ENCODE data around the gene CRISP2.
"Not testable (repeated sequence)": the region's sequence is repeated elsewhere in the genome, so short reads cannot be mapped to it uniquely, and the experiment has no call there.

CRISP2 gene, protein sequence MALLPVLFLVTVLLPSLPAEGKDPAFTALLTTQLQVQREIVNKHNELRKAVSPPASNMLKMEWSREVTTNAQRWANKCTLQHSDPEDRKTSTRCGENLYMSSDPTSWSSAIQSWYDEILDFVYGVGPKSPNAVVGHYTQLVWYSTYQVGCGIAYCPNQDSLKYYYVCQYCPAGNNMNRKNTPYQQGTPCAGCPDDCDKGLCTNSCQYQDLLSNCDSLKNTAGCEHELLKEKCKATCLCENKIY

DNA sequence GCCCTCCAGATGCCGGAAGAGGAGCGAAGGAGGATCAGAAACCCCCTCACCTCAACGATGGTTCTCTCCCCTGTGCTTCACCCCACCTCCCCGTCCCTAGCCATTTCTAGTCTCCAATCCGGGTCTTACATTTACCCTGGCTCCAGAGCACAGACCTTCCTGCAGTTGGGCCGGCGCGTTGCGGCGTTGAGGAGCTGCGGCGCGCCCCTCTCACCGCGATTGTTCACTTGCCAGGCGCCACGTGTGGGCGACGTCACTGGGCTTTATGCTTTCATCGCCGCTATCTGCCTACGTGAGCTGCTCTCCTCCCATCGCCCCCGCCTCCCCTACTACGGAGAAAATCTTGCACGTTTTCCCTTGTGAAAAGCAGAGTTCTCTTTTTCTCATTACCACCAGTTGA lies at the start of gene CRISP2:
TSS of gene CRISP2 (minus strand) at position 198 of the 400 bp plus-strand sequence. CDS start 4,347 bp downstream, outside the sequence.
- no peak for DNase-seq (ENCODE audit: low spot score)

DNA sequence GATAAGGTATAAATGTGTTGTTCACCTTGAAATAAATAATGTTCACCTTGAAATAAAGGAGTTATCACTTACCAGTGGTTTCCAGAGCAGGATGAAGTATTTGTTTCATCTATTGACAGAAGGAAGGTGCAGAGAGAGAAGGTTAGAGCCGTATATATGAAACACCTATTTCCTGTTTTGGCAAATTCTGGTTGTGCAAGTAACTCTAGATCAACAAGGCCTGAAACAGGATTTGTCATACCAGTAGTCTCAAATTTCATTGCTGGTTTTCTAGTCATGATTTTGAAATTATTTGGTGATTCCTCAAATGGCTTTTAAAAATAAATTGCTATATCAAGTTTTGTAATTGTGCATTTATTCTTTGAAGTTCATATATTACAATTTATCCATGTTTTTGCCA lies 30.9 kb upstream of the CRISP2 start, which contains the start of gene CRISP3:
TSS of gene CRISP3 (minus strand) at position 130 of the 400 bp plus-strand sequence. CDS start at position 109, 21 bp downstream.
- no peak for DNase-seq (ENCODE audit: low spot score)

DNA sequence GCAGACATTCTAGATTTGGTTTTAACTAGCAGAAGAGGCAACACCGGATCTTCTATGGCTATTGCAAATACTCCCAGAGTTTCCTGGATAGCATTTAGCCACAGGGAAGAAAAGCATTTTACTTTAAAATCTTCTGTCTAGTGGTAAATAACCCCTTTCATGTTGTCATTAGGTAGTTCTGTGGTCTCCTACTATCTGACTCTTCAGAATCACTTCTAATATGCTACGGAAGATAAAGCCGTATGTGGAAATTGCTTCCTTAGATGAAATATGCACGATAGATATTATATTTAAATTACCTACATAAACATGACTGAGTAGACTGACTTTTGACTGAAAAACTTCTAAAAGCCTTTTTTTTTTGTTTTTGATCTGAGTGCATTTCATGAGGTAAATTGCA lies 30.1 kb upstream of the CRISP2 start:
- DNase-seq (ENCODE audit: low spot score), result no peak

DNA sequence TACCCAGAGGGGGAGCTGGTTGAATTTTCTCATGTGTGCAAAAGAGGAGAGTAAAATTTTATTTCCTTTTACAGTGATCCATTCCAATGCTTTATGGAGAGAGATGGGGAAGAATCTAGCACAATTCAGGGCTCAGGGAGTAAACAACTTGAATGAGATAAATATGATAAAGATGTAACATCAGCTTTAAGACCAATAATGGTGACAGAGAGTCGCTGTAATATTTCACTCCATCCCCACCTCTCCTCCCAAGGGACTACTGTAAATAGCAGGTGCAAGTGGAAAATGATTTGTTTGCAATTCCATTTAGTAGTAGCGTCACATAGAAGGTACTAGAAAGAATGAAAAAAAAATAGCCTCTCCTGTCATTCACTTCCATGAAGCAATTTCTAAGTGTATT lies 26.1 kb upstream of the CRISP2 start:
- DNase-seq (ENCODE audit: low spot score), result no peak

DNA sequence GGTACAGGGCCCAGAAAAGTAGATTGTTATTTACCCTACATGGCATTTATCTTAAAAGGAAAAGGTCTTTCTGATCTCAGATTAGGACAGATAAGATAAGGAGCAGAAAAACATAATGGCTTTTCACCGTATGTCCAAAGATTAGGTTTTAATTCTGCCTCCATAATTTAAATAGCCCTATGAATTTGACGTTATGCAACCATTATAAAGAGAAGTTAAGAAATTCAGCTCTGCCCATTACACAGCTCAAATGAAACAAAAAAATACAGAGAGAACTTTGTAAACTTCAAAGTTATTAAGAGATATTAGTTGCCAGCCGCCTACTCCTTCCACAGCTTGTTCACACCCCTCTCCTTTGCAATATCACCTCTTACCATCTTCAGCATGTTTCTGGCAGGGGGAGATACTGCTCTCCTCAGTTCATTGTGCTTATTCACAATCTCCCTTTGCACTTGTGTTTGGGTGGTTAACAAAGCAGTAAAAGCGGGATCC lies 22.7 kb upstream of the CRISP2 start:
- no peak for DNase-seq (ENCODE audit: low spot score)

DNA sequence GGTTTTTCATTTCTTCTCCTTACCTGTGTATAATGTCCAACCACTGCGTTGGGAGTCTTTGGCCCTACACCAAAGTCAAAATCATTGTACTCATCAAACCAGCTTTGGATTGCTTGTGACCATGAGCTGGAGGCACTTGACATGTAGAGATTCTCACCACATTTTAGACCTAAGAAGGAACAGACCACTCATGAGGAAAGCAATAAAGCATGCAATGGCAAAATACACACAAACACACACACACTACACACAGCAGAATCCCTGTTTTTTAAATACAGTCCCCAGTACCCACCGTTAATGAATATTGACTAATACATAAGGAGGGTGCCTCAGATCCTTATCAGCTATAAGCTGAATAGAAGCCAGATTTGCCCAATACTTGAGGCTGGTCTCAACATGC lies 20.3 kb upstream of the CRISP2 start:
- DNase-seq (ENCODE audit: low spot score), result no peak

DNA sequence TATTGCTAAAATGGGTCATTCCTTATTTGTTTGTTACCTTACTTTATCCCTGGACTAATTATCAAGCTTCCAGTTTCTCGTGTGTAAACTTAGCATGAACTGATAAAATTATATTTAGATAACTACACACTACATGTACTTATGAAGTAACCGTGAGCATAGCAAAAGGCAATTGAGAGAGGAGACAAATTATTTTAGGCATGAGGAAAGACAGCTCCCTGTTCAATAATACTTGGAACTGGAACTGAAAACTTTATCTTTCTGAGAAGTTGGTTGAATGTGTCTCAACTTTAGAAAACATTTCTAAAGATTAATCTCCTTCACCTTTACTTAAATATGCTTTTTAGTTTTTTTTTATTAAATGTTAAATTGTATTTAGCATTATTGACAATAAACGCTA lies 19.4 kb upstream of the CRISP2 start:
- no peak for DNase-seq (ENCODE audit: low spot score)

DNA sequence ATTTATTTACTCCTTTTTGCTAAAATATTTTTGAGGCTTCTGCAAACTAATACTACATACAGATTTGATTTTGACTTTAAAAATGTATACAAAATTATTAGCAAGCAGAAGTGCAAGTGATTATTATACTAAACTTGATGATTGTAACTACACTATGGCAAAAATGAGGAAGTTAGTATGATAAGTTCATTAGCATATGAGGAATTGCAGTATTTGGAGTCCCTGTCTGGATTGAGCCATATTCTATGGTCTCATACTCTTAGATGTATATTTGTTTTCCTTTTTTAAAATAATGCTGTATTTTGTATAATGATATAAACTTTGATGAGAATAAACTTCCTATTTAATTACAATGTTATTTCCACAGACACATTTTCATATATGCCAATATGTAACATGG lies 16.9 kb upstream of the CRISP2 start:
- no peak for DNase-seq (ENCODE audit: low spot score)

DNA sequence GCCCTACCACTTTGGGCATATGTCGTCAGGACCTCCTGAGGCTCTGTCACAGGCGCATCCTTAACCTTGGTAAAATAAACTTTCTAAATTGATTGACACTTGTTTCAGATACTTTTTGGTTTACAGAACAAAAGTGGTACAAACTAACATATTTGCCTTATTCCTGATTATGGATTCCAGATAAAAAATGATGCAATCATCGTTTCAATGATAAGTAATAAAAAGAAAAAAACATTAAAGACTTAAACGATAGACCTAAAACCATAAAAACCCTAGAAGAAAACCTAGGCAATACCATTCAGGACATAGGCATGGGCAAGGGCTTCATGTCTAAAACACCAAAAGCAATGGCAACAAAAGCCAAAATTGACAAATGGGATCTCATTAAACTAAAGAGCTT lies 10.6 kb upstream of the CRISP2 start:
- DNase-seq (ENCODE audit: low spot score), result not testable (repeated sequence)

DNA sequence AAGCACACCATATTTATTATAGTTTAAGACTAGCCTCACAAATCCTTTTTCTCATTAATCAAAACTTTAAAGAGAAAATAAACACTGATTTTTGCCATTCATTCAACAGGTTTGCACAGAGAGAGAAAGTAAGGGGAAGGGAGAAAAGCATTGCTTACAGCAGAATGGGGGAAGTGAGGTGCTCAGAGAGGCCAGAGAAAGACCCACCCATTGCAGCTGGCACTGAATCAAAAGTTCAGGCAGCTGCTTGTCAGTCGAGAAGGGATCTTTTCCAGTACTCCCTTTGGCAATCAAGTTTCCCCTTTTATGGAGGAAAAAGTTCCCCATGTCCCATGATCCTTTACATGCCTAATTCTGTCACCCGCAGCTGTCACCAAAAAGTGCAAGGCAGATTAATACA lies 8.0 kb upstream of the CRISP2 start:
- no peak for DNase-seq (ENCODE audit: low spot score)

DNA sequence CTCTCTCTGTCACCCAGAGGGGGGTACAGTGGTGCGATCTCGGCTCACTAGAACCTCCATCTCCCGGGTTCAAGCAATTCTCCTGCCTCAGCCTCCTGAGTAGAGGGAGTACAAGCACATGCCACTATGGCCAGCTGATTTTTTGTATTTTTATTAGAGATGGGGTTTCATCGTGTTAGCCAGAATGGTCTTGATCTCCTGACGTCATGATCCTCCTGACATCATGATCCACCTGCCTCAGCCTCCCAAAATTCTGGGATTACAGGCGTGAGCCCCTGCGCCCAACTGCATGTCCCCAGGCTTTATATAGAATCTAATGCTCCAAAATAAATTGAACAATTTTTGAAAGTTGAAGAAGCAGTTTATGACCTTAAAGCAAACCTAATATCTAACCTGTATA lies 7.0 kb upstream of the CRISP2 start:
- no peak for DNase-seq (ENCODE audit: low spot score)

DNA sequence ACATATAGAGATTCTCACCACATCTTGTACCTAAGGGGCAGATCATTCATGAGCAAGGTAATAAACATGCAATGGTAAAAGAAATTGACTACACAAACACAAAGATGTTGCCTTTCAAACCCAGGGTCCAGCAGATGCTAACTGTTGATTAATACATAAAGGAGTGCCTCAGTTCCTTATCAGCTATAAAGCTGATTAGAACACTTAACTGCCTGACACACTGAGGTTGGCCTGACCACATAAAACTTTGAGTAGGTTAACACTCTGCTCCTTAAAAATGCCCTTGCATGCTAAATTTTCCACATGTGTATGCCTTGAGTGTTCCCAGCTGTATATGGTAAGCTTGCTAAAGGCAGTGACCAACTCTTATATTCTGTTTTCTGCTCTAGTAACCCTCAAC lies 14.9 kb downstream of the CRISP2 start:
- DNase-seq (ENCODE audit: low spot score), result no peak

DNA sequence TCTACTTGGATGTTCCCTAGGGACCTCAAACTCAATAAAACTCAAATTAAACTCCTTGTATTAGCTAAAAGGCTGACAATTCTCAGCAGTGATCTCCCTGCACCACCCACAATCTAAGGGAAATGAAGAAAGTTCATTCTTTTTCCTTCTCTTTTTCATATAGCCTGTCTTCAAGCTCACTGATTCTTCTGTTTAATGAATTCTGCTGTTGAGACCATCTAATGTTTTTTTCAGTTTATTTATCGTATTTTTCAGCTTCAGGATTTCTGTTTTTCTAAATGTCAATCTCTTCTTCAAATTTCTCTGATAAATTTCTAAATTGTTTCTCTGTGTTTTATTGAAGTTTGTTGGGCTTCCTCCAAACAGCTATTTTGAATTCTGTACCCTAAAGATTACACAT lies 19.8 kb downstream of the CRISP2 start:
- DNase-seq (ENCODE audit: low spot score), result no peak

DNA sequence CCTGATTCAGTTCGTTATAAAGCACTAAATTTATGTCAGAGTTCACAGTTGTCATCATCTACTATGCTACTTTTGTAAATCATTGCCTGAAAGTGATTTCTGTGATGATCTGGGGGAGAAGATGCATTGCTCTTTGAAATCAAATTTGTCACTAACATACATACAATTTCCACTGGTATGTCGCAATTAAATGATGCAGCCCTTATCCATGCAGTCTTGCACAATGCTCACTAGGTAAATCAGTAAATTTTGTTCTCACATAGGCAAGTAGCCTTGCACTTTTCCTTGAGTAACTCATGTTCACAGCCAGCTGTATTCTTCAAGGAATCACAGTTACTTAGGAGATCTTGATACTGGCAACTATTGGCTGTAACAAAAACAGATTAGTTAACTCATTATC lies 20.8 kb downstream of the CRISP2 start:
- DNase-seq (ENCODE audit: low spot score), result no peak

DNA sequence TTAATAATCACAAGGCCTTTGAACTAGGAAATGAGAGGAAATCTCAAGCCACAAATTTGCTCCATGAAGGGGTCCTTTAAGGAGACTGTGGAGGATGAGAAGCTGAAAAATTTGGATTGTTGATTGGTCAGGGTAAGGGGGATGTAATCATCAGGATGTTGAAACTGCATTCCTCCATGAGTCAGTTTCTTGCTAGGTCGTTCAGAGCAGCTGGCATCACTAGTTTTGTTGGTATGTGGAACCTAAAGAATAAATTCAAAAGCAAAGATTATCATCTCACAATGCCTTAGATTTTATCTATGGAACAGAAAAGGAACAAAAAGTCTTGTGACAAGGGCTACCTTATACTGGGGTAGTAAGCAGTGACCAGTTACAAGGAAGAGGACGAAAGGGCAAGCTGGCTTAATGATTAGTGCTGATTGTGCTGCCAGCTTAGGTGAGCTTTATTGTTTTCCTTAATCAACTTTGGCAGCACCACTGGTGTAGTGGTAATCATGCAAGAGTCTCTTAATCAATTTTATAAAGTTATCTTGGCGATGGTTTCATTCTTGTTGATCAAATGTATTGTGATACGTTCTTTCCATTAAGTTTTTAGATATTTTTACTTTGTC lies 36.6 kb downstream of the CRISP2 start:
- DNase-seq (ENCODE audit: low spot score), result no peak

DNA sequence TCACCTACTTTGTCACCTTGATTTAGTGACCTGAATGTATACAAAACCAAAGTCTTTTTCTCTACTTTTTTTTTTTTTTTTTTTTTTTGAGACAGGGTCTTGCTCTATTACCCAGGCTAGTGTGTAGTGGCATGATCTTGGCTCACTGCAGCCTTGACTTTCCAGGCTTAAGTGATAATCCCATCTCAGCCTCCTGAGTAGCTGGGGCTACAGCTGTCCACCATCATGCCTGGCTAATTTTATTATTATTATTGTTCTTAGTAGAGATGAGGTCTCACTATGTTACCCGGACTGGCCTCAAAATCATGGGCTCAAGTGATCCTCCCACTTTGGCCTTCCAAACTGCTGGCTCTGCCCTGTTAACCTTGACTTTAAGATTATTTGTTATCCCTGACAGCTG lies 37.5 kb downstream of the CRISP2 start:
- no peak for DNase-seq (ENCODE audit: low spot score)

DNA sequence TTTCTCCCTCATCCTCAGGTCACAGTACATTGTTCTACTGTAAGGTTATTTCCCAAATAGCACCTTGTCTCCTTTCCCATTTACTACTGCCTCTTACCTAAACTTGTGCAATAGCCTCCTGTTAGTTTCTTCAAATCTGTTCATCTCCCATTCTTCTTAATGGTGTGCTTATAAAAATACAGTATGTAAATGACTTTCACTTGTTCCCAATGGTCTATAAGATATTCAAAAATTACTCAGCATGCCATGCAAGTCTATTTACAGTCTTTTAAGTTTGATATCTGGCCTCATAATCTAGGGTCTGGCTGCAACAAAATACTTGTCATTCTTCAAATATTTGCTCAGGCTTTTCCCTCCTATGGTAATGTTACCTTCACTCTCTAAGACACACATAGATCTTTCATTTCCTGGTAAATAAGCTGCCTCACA lies 45.2 kb downstream of the CRISP2 start:
- DNase-seq (ENCODE audit: low spot score), result no peak

DNA sequence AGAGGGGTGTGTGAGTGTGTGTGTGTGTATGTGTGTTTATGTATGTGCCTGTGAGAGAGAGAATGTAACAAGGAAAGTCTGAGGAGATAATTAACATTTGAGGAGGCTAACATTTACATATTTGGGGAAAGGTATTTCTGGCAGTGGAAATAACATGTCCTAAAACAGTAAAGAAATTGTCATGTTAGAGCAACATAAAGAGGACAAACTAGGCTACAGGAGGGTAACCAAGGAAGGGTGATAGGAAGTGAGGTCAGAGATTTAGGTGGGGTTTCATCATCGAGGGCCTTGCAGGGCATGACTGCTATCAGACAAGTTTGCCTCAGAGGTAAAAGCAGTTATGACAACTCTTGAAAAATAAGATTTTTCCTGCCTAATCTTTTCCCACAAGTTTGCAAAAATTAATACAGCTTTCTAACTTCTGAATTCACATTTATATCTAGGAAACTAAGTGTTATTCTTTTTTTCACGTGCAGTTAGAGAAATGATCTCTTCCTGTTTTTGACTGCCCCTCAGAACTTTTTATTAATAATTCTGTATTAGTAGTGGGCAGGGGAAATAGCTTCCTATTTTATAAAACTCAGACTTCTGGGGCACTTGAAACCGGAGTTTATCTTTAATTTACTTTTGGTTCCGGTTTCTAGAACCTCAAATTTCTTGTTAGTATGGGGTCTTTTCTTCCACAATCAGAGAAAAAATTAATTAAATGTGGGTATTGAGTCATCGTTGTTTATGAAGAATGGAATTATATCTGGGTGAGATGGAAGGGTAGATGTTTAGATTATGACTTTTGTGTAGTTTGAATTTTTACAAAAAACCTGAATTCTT lies 46.2 kb downstream of the CRISP2 start:
- DNase-seq (ENCODE audit: low spot score), result no peak

DNA sequence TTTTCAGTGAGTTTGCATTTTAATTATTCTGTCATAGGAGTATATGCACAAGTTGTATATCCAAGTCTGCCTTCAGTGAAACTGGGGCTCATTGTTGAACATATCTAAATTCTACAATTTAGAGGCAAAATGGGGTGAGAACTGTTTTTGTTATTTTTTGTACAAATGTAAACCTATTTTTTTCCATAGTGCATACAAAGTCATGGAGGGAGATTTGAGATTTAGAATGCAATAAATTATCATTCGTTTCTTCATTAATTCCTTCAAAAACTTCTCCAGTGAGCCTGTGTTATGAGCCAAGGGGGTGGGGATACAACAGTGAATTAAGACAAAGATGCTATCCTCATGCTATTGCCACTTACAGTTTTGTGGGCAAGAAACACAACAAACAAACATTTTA lies 46.9 kb downstream of the CRISP2 start:
- no peak for DNase-seq (ENCODE audit: low spot score)

DNA sequence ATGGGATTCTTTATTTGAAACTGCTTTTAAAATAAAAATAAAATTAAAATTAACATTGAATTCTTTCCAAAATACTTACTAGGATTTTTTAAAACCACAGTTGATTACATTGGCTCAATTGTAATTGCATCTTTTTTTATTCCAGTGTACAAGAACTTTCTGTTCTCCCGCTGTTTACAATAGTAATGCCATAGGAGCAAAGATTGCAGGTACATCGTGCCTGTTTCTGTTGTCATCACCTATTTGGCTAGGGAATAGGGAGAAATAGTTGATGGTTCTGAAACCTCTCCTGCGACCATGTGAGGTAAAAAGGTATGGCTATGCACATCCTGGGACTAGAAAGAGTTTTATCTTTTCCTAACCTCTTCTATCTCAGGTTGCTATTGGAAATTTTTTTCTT lies 48.5 kb downstream of the CRISP2 start:
- no peak for DNase-seq (ENCODE audit: low spot score)

DNA sequence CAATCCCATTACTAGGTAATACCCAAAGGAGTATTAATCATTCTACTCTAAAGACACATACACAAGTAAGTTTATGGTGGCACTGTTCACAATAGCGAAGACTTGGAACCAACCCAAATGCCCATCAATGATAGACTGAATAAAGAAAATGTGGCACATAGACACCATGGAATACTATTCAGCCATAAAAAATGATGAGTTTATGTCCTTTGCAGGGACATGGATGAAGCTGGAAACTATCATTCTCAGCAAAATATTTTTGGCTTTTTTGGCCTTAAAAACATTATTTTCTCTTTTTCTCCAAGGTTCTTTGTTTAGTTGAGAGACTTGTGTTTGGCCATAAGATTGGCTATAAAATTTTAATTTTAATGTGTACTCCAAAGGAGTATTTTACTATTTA lies 49.3 kb downstream of the CRISP2 start:
- not testable (repeated sequence) for DNase-seq (ENCODE audit: low spot score)

DNA sequence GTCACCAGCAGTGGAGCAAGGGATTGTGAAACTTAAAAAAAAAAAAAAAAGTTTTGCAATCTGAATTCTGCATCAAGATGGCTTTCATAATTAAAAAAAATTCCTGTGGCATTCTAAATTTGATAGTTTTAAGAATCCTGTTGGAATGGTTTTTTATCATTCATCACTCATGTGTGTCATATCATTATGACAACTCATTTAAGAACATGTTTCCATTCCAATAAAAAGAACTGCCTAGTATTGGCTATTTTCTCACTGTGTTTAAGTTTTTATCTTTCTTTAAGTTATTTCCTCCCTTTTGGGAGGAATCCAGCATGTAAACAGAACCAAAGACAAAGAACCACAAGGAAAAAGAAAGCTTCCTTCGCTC lies 50.5 kb downstream of the CRISP2 start:
- no peak for DNase-seq (ENCODE audit: low spot score)

Measured in putamen (tissue), 1 donor.